IPS-NIHi7 (cell line): Measurements from ENCODE around the gene ART1.

Source experiments
- DNase-seq: peaks from one replicate; pipeline ENCODE4 v3.0.0; 2012; ENCODE audit warnings: mixed read lengths; ENCODE audit errors: extremely low spot score

ART1 gene

DNA sequence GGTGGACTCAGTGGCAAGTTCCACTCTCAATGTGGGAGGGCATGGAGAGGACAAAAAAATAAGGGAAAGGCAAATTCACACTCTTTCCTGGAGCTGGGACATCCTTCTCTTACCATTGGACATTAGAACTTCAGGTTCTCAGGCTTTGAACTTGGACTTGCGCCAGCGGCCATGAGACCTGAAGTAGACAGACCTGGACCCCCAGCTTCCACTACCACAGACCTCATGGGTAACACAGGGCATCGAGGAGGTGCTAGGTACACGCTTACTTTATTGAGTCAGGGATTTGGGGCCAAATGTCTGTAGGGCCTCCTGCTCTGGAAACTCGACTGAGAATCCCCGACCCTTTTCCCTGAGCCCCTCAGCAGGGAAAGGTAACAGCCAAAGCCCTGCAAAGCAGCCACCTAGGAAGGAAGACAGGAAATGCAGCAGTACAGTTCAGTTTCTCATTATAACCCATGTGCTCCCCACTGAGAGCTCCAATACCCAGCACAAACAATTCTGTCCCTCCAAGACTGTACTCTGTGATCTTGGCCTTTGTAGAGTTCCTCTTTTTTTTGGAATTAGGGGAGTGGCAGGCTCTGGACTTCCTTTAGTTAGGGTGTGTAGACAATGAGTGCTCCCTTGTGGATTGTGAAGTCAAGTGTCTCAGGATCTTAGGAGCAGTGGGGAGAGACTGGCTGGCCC is 20.6 kb downstream of the ART1 start:
- DNase-seq, result no peak

DNA sequence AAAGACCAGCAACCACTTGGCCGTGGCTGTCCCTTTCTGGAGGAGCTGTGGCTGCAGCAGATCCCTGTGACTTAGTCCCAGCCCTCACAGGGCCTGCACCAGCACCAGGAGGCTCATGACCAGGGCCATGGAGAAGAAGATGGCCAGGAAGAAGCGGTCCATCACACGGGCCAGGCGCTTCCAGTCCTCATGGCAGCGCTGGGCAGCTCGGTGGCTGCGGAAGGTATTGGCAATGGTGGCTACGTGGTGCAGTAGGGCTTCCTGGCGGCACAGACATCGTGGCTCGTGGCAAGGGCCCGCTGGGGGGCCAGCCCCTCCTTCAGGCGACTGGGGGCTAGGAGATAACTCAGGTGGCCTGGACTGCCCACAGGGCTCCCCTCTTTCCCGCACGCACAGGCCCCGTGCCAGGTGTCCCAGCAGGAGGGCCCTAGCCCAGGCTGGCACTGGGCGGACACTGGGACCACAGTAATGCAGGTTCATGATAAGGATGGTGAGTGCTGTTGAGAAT is 21.1 kb downstream of the ART1 start:
- no peak for DNase-seq

- no peak for DNase-seq
Observed at GRCh38 chr11:3667149-3668035, 22.5 kb downstream of the ART1 start.

DNA sequence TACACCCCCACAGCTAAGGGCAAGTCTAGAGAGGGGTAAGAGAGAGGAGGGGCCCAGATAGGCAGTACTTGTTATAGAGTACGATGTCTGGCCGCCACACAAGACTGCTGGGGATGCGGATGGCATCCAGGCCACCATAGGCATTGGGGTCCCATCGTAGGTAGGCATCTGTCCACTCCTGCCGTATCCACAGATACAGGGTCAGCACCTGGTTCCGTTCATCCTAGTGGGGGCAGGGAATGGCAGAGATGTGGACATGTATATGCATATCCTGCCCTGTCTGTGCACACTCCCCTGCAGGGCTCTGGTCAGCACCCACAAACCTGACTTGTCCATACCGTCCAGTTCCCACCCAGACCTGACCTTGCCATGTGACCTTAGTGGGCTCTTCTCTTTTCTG is 24.2 kb downstream of the ART1 start:
- no peak for DNase-seq

- no peak for DNase-seq
Observed at GRCh38 chr11:3669742-3670183, 24.8 kb downstream of the ART1 start.

DNA sequence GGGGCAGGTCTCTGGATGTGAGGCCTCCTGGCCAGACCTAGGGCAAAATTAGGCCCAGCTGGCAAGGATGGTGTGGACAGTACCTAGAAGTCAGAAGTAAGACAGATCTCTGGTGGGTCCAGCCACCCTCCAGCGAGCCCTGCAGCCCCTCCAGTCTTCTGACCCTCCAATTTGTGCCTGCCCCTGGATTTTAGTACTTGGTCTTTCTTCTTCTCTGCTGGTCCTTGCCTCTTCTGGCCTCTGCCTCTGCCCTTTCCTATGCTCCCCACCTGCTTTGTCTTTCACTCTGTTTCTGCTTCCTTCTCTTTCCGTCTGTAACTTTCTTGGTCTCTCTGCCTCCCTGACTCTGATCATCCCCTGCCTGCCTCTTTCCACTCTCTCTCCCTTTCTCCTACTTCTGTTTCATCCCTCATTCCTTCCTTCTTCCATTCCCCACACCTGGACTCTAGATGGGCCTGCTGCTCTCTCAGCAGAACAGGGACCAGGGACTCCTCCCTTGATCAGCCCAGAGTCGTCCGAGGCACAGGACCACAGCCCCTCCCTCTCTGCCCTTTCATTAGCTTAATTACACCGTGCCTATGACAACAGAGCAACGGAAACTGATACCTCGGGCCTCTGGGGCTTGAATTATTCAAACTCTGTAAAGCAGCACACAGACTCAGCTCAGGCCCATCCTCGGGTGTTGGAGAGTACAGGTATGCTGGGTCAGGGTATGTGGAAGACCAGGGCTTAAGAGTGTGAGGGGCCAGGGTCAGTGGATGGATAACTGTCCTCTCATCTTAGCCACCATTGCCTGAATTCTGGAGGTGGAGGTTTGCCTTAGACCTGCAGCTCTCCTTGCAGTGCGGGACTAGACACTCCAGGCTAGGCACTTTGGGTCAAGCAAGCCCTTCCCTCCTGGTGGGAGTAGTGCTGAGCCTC is 26.7 kb downstream of the ART1 start, which contains the start of gene CHRNA10:
TSS of gene CHRNA10 (minus strand) at position 51 of the 921 bp plus-strand sequence. CDS start 72 bp downstream, outside the sequence.
- no peak for DNase-seq

DNA sequence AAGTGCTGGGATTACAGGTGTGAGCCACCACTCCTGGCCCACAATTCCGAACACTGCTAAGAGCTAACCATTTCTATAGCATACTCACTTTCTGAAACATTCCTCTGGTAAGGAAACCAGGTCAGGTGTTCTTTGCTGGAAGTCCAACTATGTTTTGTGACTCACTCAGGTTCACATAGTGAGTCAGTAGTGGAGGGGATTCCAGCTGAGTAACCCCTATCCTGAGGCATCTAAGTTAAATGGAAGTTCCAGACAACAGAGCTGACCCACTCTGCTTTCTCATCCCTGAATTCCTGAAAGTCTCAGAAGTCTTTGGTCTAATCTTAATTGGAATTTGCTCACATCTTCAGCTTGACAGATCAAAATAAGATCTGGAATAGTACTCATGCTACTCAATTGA is 29.3 kb downstream of the ART1 start:
- DNase-seq, result no peak

DNA sequence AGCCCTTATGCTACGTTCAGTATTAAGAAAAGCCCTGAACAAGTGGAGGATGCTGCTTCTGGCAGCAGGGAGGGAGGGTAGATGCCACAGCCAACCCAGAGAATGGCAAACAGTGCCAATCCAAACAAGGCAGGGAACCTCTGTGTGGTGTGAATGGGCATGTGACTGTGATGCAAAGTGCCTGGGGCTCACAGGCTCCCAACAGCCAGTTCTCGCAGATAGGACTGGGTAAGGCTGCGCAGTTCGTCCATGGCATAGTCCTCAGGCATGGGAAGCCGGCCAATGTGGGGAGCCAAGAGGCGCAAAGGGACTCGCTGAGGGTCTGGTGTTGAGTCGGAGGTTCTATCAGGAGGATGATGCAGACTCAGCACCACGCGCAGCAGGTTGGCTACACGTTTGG is 31.0 kb downstream of the ART1 start:
- DNase-seq, result no peak

DNA sequence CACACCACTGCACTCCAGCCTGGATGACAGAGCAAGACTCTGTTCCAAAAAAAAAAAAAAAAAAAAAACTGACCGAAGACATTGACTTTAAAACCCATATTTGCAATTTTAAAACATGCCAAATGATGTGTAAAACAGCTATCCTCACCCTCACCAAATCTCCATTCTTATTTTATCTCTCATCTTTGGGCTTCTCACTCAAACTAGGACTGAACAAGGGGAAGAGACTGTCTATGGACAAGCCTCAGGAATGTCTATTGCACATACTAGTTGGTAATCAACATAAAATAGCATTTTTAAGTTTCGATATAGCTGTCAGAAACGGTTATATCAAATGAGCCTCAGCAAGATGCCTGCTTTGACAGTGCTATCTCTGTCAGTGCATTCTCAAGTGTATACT is 34.1 kb downstream of the ART1 start:
- DNase-seq, result no peak

DNA sequence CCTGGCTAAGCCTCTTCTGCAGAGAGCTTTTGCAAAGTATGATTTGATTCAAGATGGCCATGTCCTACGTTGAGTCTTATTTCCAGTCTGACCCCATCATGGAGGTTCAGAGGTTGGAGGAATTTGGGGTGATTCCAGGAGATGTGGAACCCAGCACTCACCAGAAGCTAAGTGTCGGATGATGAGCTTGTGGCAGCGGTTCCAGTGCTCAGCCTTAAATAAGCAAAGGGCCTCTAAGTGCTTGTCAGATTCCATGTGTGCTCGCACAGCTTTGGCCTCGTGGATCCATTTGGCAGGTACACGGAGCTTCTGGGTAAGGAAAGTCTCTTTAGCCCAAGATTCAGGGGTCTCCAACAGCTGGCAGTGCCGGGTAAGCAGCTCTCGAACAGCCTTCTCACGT is 38.1 kb downstream of the ART1 start:
- DNase-seq, result no peak

GRCh38 chr11:3684129-3684818 is 39.3 kb downstream of the ART1 start:
- DNase-seq, result no peak

GRCh38 chr11:3684819-3685172 is 39.9 kb downstream of the ART1 start:
- no peak for DNase-seq

GRCh38 chr11:3685923-3686322 is 41.0 kb downstream of the ART1 start:
- no peak for DNase-seq

DNA sequence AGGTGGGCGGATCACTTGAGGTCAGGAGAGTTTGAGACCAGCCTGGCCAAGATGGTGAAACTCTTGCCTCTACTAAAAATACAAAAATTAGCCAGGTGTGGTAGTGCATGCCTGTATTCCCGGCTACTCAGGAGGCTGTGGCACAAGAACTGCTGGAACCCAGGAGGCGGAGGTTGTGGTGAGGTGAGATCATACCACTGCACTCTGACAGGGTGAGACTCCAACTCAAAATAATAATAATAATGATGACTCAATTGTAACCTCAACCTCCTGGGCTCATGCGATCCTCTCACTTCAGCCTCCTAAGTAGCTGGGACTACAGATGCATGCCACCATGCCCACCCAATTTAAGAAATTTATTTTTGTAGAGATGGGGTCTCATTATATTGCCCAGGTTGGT is 41.8 kb downstream of the ART1 start:
- no peak for DNase-seq

GRCh38 chr11:3700410-3700809 is 55.5 kb downstream of the ART1 start:
- DNase-seq, result no peak

GRCh38 chr11:3700910-3701309 is 56.0 kb downstream of the ART1 start:
- DNase-seq, result no peak

DNA sequence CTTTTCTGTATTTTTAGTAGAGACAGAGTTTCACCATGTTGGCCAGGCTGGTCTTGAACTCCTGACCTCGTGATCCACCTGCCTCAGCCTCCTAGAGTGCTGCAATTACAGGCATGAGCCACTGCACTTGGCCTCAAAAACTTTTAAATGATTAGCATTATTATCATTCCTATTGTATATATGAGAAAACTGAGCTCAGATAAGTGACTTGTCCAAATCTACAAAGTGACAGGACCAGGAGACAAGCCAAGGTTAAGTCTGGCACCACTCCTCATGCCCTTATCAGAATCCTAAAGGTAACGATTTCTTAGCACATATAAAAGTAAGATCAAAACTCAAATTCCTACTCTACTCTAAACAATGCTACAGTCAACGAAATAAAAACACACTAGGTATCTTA is 58.5 kb downstream of the ART1 start:
- no peak for DNase-seq

- no peak for DNase-seq
Observed at GRCh38 chr11:3707176-3707575, 62.2 kb downstream of the ART1 start.

DNA sequence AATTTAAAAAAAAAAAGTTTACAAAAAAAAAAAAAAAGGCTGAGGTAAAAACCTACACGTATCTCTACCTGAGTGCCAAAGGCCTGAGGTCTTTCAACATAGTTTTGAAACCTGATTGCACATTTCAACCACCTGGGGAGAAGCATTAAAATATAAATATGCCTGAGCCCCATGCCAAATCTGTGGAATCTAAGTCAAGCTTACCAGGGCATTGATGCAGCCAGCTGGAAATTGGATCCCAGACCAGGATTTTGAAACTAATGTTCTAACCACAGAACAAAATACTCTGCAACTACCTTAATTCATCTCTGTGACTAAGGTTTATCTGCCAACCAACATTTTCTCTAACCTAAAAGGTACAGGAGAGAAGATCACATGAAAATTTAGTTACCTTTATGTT is 65.0 kb downstream of the ART1 start:
- no peak for DNase-seq

GRCh38 chr11:3710485-3711259 is 65.7 kb downstream of the ART1 start:
- DNase-seq, result no peak
